Activated naive CD8-positive, alpha-beta T cell treated with anti-CD3 and anti-CD28 coated beads, Interleukin-2, amount 50 U/mL, for 24 hours (primary cell): ENCODE results near the gene WNK2.

Experiments used
- ATAC-seq: fragments of 150-1000 bp; cut with Tn5 transposase; one replicate; pipeline ENCODE4 v1.10.0; 2021
- DNase-seq: peaks from one replicate; pipeline ENCODE4 v3.0.0; 2021
- H3K27ac Mint-ChIP-seq: one replicate; pipeline ENCODE4 v1.8.0; 2021; ENCODE audit warnings: mild to moderate bottlenecking, mixed read lengths
- H3K27me3 Mint-ChIP-seq: one replicate; pipeline ENCODE4 v1.8.0; 2021; ENCODE audit warnings: mixed read lengths
- H3K36me3 Mint-ChIP-seq: one replicate; pipeline ENCODE4 v1.8.0; 2021; ENCODE audit warnings: low read depth, mixed read lengths
- H3K4me1 Mint-ChIP-seq: one replicate; pipeline ENCODE4 v1.8.0; 2021; ENCODE audit warnings: mixed read lengths
- H3K4me3 Mint-ChIP-seq: one replicate; pipeline ENCODE4 v1.8.0; 2021; ENCODE audit warnings: mild to moderate bottlenecking, moderate library complexity, mixed read lengths
- H3K9me3 Mint-ChIP-seq: one replicate; pipeline ENCODE4 v1.8.0; 2021; ENCODE audit warnings: mixed read lengths

The WNK2 gene

GRCh38 chr9:93198117-93198837 lies 14.3 kb downstream of the WNK2 start:
- no peak for ATAC-seq
- H3K27me3 Mint-ChIP-seq = no peaks in the 10 kb centered on the region

GRCh38 chr9:93198838-93199625 lies 15.1 kb downstream of the WNK2 start:
- Mint-ChIP-seq H3K4me1 (no peaks in the 10 kb centered on the region), H3K27me3 (no peaks in the 10 kb centered on the region), H3K9me3 (no peaks in the 10 kb centered on the region), H3K4me3 (no peak overlapping the region), H3K27ac (no peak overlapping the region), H3K36me3 (no peaks in the 10 kb centered on the region)
- DNase-seq = no peak
- no peak for ATAC-seq

More at GRCh38 chr9:93198117-93198837, 14.3 kb downstream of the WNK2 start:
- H3K4me1 Mint-ChIP-seq = no peaks in the 10 kb centered on the region
- no peaks in the 10 kb centered on the region for H3K9me3 Mint-ChIP-seq
- H3K36me3 Mint-ChIP-seq = no peaks in the 10 kb centered on the region
- no peak overlapping the region for H3K4me3 Mint-ChIP-seq
- DNase-seq = no peak
- H3K27ac Mint-ChIP-seq = no peak overlapping the region

- Mint-ChIP-seq H3K4me3 (no peak overlapping the region), H3K27ac (no peak overlapping the region), H3K27me3 (no peaks in the 10 kb centered on the region), H3K9me3 (no peaks in the 10 kb centered on the region), H3K36me3 (no peaks in the 10 kb centered on the region), H3K4me1 (peaks cover 2% of the 10 kb centered on the region)
- DNase-seq (no peak), ATAC-seq (no peak)
Observed at GRCh38 chr9:93200449-93200742, 16.5 kb downstream of the WNK2 start.

GRCh38 chr9:93200989-93201334 lies 17.0 kb downstream of the WNK2 start:
- Mint-ChIP-seq H3K27ac (no peak overlapping the region), H3K27me3 (no peaks in the 10 kb centered on the region), H3K4me1 (peaks cover 2% of the 10 kb centered on the region), H3K36me3 (no peaks in the 10 kb centered on the region), H3K4me3 (no peak overlapping the region), H3K9me3 (no peaks in the 10 kb centered on the region)
- DNase-seq (no peak), ATAC-seq (no peak)

- peaks cover 2% of the 10 kb centered on the region for H3K4me1 Mint-ChIP-seq
- H3K27me3 Mint-ChIP-seq = no peaks in the 10 kb centered on the region
- no peaks in the 10 kb centered on the region for H3K9me3 Mint-ChIP-seq
- no peaks in the 10 kb centered on the region for H3K36me3 Mint-ChIP-seq
- H3K4me3 Mint-ChIP-seq = no peak overlapping the region
- DNase-seq (no peak), ATAC-seq (no peak)
- H3K27ac Mint-ChIP-seq = no peak overlapping the region
Observed at GRCh38 chr9:93203026-93203717, 19.2 kb downstream of the WNK2 start.

- no peak for ATAC-seq
- no peak overlapping the region for H3K27ac Mint-ChIP-seq
- H3K4me1 Mint-ChIP-seq = peaks cover 2% of the 10 kb centered on the region
- H3K9me3 Mint-ChIP-seq = peaks cover 6% of the 10 kb centered on the region
- no peaks in the 10 kb centered on the region for H3K36me3 Mint-ChIP-seq
- no peak overlapping the region for H3K4me3 Mint-ChIP-seq
- DNase-seq = no peak
- no peaks in the 10 kb centered on the region for H3K27me3 Mint-ChIP-seq
Observed at GRCh38 chr9:93203718-93204469, 20.0 kb downstream of the WNK2 start.

GRCh38 chr9:93204470-93205043 lies 20.6 kb downstream of the WNK2 start:
- H3K27me3 Mint-ChIP-seq = no peaks in the 10 kb centered on the region
- no peak overlapping the region for H3K4me3 Mint-ChIP-seq
- peaks cover 2% of the 10 kb centered on the region for H3K4me1 Mint-ChIP-seq
- H3K9me3 Mint-ChIP-seq = peaks cover 6% of the 10 kb centered on the region
- ATAC-seq (no peak), DNase-seq (no peak)
- H3K36me3 Mint-ChIP-seq = no peaks in the 10 kb centered on the region
- H3K27ac Mint-ChIP-seq = no peak overlapping the region

- peaks cover 2% of the 10 kb centered on the region for H3K4me1 Mint-ChIP-seq
- H3K9me3 Mint-ChIP-seq = peaks cover 6% of the 10 kb centered on the region
- DNase-seq (no peak), ATAC-seq (no peak)
- no peaks in the 10 kb centered on the region for H3K27me3 Mint-ChIP-seq
- no peaks in the 10 kb centered on the region for H3K36me3 Mint-ChIP-seq
- no peak overlapping the region for H3K4me3 Mint-ChIP-seq
- no peak overlapping the region for H3K27ac Mint-ChIP-seq
Observed at GRCh38 chr9:93205045-93205768, 21.3 kb downstream of the WNK2 start.

GRCh38 chr9:93205896-93206575 lies 22.1 kb downstream of the WNK2 start:
- no peak overlapping the region for H3K27ac Mint-ChIP-seq
- H3K36me3 Mint-ChIP-seq = no peaks in the 10 kb centered on the region
- no peak overlapping the region for H3K4me3 Mint-ChIP-seq
- H3K9me3 Mint-ChIP-seq = peaks cover 6% of the 10 kb centered on the region
- no peak for ATAC-seq
- no peak for DNase-seq
- peaks cover 2% of the 10 kb centered on the region for H3K4me1 Mint-ChIP-seq
- H3K27me3 Mint-ChIP-seq = no peaks in the 10 kb centered on the region

GRCh38 chr9:93206576-93207155 lies 22.7 kb downstream of the WNK2 start:
- no peaks in the 10 kb centered on the region for H3K27me3 Mint-ChIP-seq
- peaks cover 2% of the 10 kb centered on the region for H3K4me1 Mint-ChIP-seq
- H3K36me3 Mint-ChIP-seq = no peaks in the 10 kb centered on the region
- DNase-seq (no peak), ATAC-seq (no peak)
- peaks cover 6% of the 10 kb centered on the region for H3K9me3 Mint-ChIP-seq
- H3K27ac Mint-ChIP-seq = no peak overlapping the region
- H3K4me3 Mint-ChIP-seq = no peak overlapping the region

GRCh38 chr9:93207326-93207814 lies 23.4 kb downstream of the WNK2 start:
- H3K36me3 Mint-ChIP-seq = no peaks in the 10 kb centered on the region
- no peak overlapping the region for H3K4me3 Mint-ChIP-seq
- H3K27me3 Mint-ChIP-seq = no peaks in the 10 kb centered on the region
- peaks cover 2% of the 10 kb centered on the region for H3K4me1 Mint-ChIP-seq
- H3K9me3 Mint-ChIP-seq = peaks cover 6% of the 10 kb centered on the region
- H3K27ac Mint-ChIP-seq = no peak overlapping the region
- DNase-seq (no peak), ATAC-seq (no peak)

- Mint-ChIP-seq H3K9me3 (peaks cover 6% of the 10 kb centered on the region), H3K36me3 (no peaks in the 10 kb centered on the region), H3K27ac (no peak overlapping the region), H3K4me1 (peaks cover 2% of the 10 kb centered on the region), H3K4me3 (no peak overlapping the region), H3K27me3 (no peaks in the 10 kb centered on the region)
- ATAC-seq (no peak), DNase-seq (no peak)
Observed at GRCh38 chr9:93207860-93208734, 24.2 kb downstream of the WNK2 start.
